ENCODE results near the gene SHANK1. TPM values are rescaled to one million over a fixed set of nuclear protein-coding genes. Genes with fewer than 3 reads are reported as not detected.

SHANK1 gene
- total RNA-seq, 1 donor from 2014 or later: 0.40 TPM

- DNase-seq (no peak), ATAC-seq (ENCODE audit: poor library complexity) (no peak)
- intact Hi-C loops (cut with DNase I): no loop called here
Observed at GRCh38 chr19:50654882-50655281, 64.7 kb downstream of the SHANK1 start.

GRCh38 chr19:50652722-50653121 is 66.9 kb downstream of the SHANK1 start:
- DNase-seq (no peak), ATAC-seq (ENCODE audit: poor library complexity) (no peak)
- intact Hi-C loops (cut with DNase I): no loop called here

GRCh38 chr19:50651174-50651573 is 68.4 kb downstream of the SHANK1 start:
- DNase-seq (no peak), ATAC-seq (ENCODE audit: poor library complexity) (no peak)
- intact Hi-C loops (cut with DNase I): no loop called here

GRCh38 chr19:50649433-50650391 is 69.9 kb downstream of the SHANK1 start, which contains the start of gene C19orf81:
Gene C19orf81 (plus strand): TSS chr19:50649445. CDS start chr19:50649445, 0 bp downstream.
- DNase-seq (no peak), ATAC-seq (ENCODE audit: poor library complexity) (no peak)
- intact Hi-C loops (cut with DNase I): no loop called here

GRCh38 chr19:50648659-50649058 is 70.9 kb downstream of the SHANK1 start:
- no peak for ATAC-seq (ENCODE audit: poor library complexity)
- intact Hi-C loops (cut with DNase I): no loop called here
- no peak for DNase-seq

- intact Hi-C loops (cut with DNase I): no loop called here
Observed at GRCh38 chr19:50647879-50648615, 71.6 kb downstream of the SHANK1 start.

GRCh38 chr19:50646074-50646807 is 73.4 kb downstream of the SHANK1 start:
- DNase-seq: no peak
- intact Hi-C loops (cut with DNase I): no loop called here
- no peak for ATAC-seq (ENCODE audit: poor library complexity)

More at GRCh38 chr19:50647879-50648615, 71.6 kb downstream of the SHANK1 start:
- DNase-seq: no peak
- ATAC-seq (ENCODE audit: poor library complexity): no peak

- ATAC-seq (ENCODE audit: poor library complexity) (no peak), DNase-seq (no peak)
- intact Hi-C loops (cut with DNase I): no loop called here
Observed at GRCh38 chr19:50645107-50645506, 74.5 kb downstream of the SHANK1 start.

- ATAC-seq (ENCODE audit: poor library complexity): no peak
- intact Hi-C loops (cut with DNase I): no loop called here
- DNase-seq: no peak
Observed at GRCh38 chr19:50644315-50644915, 75.2 kb downstream of the SHANK1 start.

GRCh38 chr19:50640368-50640767 is 79.2 kb downstream of the SHANK1 start:
- intact Hi-C loops (cut with DNase I): no loop called here
- no peak for DNase-seq
- ATAC-seq (ENCODE audit: poor library complexity): no peak

- intact Hi-C loops (cut with DNase I): no loop called here
- DNase-seq (peak; percentile 70), ATAC-seq (ENCODE audit: poor library complexity) (peak; percentile 90)
Observed at GRCh38 chr19:50639121-50640112, 80.2 kb downstream of the SHANK1 start, which contains the start of gene SYT3. Gene SYT3 (minus strand): TSS chr19:50639881. CDS start chr19:50637411, 2,470 bp downstream.

- intact Hi-C loops (cut with DNase I): no loop called here
- DNase-seq (no peak), ATAC-seq (ENCODE audit: poor library complexity) (no peak)
Observed at GRCh38 chr19:50638600-50638999, 81.0 kb downstream of the SHANK1 start.

GRCh38 chr19:50636317-50637085 is 83.1 kb downstream of the SHANK1 start:
- DNase-seq (no peak), ATAC-seq (ENCODE audit: poor library complexity) (no peak)
- intact Hi-C loops (cut with DNase I): no loop called here

- intact Hi-C loops (cut with DNase I): no loop called here
- DNase-seq (no peak), ATAC-seq (ENCODE audit: poor library complexity) (no peak)
Observed at GRCh38 chr19:50633973-50634372, 85.6 kb downstream of the SHANK1 start.

GRCh38 chr19:50633359-50633758 is 86.2 kb downstream of the SHANK1 start:
- ATAC-seq (ENCODE audit: poor library complexity) (no peak), DNase-seq (no peak)
- intact Hi-C loops (cut with DNase I): no loop called here

- DNase-seq (no peak), ATAC-seq (ENCODE audit: poor library complexity) (no peak)
- intact Hi-C loops (cut with DNase I): no loop called here
Observed at GRCh38 chr19:50632151-50632835, 87.3 kb downstream of the SHANK1 start.

All from Right ventricle myocardium superior (tissue), 1 donor.